Skeletal muscle satellite cell (primary cell): ENCODE measurements around the gene GPR18. TPM values are rescaled to one million over a fixed set of nuclear protein-coding genes. Genes with fewer than 3 reads are reported as not detected.

Source experiments
- H3K27me3 ChIP-seq: 2 replicates; pipeline ENCODE4 v1.7.0; 2013; ENCODE audit warnings: low read length; ENCODE audit not compliant: control insufficient read depth, insufficient read depth
- H3K36me3 ChIP-seq: 2 replicates; pipeline ENCODE4 v1.7.0; 2013; ENCODE audit warnings: mild to moderate bottlenecking, control low read depth, low read length; ENCODE audit not compliant: insufficient read depth
- H3K4me1 ChIP-seq: 2 replicates; pipeline ENCODE4 v1.7.0; 2013; ENCODE audit warnings: low read length; ENCODE audit not compliant: control insufficient read depth, insufficient read depth
- H3K4me2 ChIP-seq: 2 replicates; pipeline ENCODE4 v1.7.0; 2013; ENCODE audit warnings: mild to moderate bottlenecking, low read length
- H3K4me3 ChIP-seq: 2 replicates; pipeline ENCODE4 v1.7.0; 2013; ENCODE audit warnings: low read length
- H3K9ac ChIP-seq: 2 replicates; pipeline ENCODE4 v1.7.0; 2013; ENCODE audit warnings: mild to moderate bottlenecking, low read depth, low read length, moderate library complexity
- H3K9me3 ChIP-seq: replicated peaks from 2 replicates; pipeline ENCODE4 v1.7.0; 2013; ENCODE audit warnings: mild to moderate bottlenecking, control low read depth, low read length
- total RNA-seq: library from RNA; depleted of rRNA; stranded (reverse); fragments of >200 nt; gene quantifications from 2 replicates; pipeline ENCODE4 v1.2.3, GENCODE V29; 2012; rRNA removed

GPR18 gene
- total RNA-seq, result not detected in 2 replicates

DNA sequence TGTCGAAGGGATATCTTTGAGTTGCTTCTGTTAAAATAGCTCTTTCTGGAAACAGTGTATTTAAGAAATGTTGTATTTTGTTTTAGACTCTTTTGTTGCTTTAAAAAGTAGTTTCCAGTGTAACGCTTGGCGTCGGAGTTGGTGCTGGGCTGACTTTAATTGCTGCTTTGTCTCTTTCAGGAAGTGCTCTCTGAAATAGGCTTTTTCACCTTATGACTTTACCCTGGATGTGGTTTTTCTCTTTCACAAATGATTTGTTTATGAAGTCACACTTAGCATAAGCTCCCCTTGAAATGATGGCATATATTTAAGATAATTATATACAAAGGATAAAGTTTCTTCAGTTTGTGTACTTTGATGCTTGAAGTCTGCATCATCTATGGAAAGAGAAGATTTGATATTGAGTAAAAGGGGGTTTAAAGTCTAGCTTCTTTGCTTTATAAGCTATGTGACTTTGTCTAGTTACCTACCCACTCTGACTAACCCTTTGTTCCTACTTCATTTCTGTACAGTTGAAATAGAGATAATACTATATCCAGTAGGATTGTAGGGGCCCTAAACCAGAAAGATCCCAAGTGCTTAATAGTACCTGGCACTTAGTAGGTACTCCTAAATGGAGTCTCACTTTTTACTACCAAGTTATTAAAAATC lies at the start of gene GPR18:
GPR18 (minus strand) TSS at position 170 of the 651 bp plus-strand sequence. CDS start 2,507 bp downstream, outside the sequence.
- Histone ChIP-seq H3K4me3 (no peak within 1 kb of the TSS), H3K4me2 (no peak within 1 kb of the TSS), H3K4me1 (no peaks in the 10 kb centered on the region), H3K36me3 (peaks cover 21% of the 10 kb centered on the region), H3K27me3 (no peaks in the 10 kb centered on the region), H3K9me3 (no peaks in the 10 kb centered on the region), H3K9ac (no peak within 1 kb of the TSS)

DNA sequence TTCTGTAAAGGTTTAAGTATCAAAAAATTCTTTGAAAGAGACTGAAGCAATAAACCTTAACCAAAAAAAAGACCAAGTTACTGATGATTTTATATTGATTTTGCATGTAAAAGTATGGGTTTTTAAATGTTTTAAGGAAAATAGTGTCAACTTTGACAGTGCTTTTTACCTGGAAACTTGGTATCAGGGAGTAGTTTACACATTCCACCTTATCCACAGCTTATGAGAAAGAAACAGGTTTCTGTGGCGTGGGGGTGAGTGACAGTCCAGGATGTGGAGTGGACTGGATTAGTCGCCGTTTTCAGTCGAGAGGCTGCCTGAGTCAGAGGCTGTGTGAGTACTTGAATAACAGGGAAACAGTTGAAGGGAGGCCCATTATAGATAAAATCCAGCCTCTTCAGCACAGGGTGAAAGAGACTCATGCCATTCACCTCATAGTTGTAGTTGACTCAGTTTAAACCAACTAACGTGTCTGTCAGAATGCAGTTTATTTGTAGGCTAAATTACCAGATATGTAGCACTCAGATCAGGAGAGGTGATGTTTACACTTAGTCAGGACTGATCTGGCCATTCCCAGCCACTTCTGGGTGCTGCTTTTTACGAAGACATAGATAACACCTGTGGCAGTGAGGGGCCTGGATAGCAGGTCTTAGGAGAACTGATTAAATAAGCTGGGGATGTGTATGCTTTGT lies 49.6 kb upstream of the GPR18 start:
- H3K27me3 ChIP-seq, result no peaks in the 10 kb centered on the region
- H3K4me3 ChIP-seq, result no peak overlapping the region
- H3K36me3 ChIP-seq, result no peaks in the 10 kb centered on the region
- peaks cover 57% of the 10 kb centered on the region for H3K4me1 ChIP-seq
- H3K4me2 ChIP-seq, result peak overlapping the region; percentile 62
- H3K9me3 ChIP-seq, result no peaks in the 10 kb centered on the region
- H3K9ac ChIP-seq, result peak overlapping the region; percentile 60

- peaks cover 52% of the 10 kb centered on the region for H3K4me1 ChIP-seq
- peak within 1 kb of the TSS; percentile 60 for H3K9ac ChIP-seq
- H3K4me3 ChIP-seq, result no peak within 1 kb of the TSS
- H3K4me2 ChIP-seq, result peak within 1 kb of the TSS; percentile 62
- no peaks in the 10 kb centered on the region for H3K27me3 ChIP-seq
- no peaks in the 10 kb centered on the region for H3K36me3 ChIP-seq
- no peaks in the 10 kb centered on the region for H3K9me3 ChIP-seq
Measured at GRCh38 chr13:99307247-99307646, 49.1 kb upstream of the GPR18 start, which contains the start of gene GPR183. Gene GPR183, minus strand, starts transcription at chr13:99307399. Its CDS starts 11,254 bp downstream, at chr13:99296145.

DNA sequence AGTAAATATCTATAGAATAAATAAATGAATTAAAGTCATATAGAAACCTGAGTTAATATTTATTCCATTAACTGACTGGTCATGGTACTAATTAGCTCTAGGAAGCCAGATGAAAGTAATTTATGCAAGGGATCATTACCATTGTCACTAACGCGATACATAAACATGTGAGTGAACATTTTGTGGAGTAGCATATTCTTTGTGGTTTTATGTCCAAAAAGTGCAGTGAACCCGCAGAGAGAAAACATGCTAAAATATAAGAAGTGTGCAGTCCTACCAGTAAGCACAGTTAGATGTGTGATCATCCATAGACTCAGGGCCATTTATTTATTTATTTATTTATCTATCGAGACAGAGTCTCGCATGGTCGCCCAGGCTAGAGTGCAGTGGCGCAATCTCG lies 47.4 kb upstream of the GPR18 start:
- H3K4me3 ChIP-seq, result no peak overlapping the region
- no peaks in the 10 kb centered on the region for H3K9me3 ChIP-seq
- H3K9ac ChIP-seq, result no peak overlapping the region
- peaks cover 35% of the 10 kb centered on the region for H3K4me1 ChIP-seq
- no peaks in the 10 kb centered on the region for H3K36me3 ChIP-seq
- H3K27me3 ChIP-seq, result no peaks in the 10 kb centered on the region
- H3K4me2 ChIP-seq, result no peak overlapping the region

- Histone ChIP-seq H3K4me1 (peaks cover 33% of the 10 kb centered on the region), H3K9ac (no peak overlapping the region), H3K4me3 (no peak overlapping the region), H3K36me3 (no peaks in the 10 kb centered on the region), H3K27me3 (no peaks in the 10 kb centered on the region), H3K9me3 (no peaks in the 10 kb centered on the region), H3K4me2 (no peak overlapping the region)
Measured at GRCh38 chr13:99305158-99305557, 47.0 kb upstream of the GPR18 start.

DNA sequence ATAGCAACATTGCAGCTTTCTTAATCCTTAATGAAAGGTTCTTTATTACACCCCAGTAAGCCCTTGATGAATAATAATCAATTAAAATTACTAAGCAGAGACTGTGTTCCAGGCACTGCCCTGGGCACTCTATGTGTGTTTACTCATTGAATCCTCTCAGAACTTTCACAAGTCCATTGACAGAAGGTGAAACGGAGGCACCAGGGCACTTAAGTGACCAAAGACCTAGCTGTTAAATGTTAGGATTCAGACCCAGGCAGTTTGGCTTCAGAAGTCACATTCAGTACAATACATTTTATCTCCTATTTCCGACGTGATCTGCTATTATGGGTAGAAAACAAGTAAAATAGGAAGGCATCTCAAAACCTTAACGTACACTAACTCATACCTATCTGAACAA lies 46.4 kb upstream of the GPR18 start:
- Histone ChIP-seq H3K9me3 (no peaks in the 10 kb centered on the region), H3K36me3 (no peaks in the 10 kb centered on the region), H3K4me1 (peaks cover 27% of the 10 kb centered on the region), H3K27me3 (no peaks in the 10 kb centered on the region), H3K4me3 (no peak overlapping the region), H3K4me2 (no peak overlapping the region), H3K9ac (no peak overlapping the region)

DNA sequence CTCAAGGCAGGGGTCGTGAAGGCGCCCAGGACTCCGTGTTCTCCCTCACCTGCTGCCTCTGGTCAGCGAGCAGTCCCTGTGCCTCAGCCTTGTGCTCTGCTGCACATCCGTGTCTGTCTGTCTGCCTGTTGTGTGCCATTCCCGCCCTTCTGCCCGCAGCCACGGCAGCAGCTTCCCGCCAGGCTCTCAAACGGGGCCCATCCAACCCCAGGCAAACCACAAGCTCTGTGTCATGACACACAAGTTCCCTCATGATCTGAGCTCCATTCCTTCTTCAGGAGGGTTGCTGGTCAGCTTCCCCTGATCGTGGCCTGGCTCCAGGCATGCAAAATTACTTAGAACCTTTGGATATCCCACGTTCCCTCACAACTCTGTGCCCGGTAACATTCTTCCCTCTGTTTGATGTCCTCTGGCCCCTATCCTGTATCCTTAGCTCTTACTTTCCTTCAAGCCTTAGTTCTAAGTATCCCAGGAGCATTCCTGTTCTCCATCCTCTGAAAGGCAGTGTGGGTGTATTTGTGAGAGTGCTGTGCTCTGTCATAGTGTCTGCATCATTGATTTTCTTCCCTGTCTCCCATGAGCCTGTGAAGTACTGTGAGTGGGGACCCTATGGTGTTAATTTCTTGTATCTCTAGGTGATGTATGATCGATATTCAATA lies 45.8 kb upstream of the GPR18 start:
- Histone ChIP-seq H3K27me3 (no peaks in the 10 kb centered on the region), H3K4me3 (no peak overlapping the region), H3K4me2 (no peak overlapping the region), H3K4me1 (peaks cover 22% of the 10 kb centered on the region), H3K9me3 (no peaks in the 10 kb centered on the region), H3K9ac (no peak overlapping the region), H3K36me3 (no peaks in the 10 kb centered on the region)

DNA sequence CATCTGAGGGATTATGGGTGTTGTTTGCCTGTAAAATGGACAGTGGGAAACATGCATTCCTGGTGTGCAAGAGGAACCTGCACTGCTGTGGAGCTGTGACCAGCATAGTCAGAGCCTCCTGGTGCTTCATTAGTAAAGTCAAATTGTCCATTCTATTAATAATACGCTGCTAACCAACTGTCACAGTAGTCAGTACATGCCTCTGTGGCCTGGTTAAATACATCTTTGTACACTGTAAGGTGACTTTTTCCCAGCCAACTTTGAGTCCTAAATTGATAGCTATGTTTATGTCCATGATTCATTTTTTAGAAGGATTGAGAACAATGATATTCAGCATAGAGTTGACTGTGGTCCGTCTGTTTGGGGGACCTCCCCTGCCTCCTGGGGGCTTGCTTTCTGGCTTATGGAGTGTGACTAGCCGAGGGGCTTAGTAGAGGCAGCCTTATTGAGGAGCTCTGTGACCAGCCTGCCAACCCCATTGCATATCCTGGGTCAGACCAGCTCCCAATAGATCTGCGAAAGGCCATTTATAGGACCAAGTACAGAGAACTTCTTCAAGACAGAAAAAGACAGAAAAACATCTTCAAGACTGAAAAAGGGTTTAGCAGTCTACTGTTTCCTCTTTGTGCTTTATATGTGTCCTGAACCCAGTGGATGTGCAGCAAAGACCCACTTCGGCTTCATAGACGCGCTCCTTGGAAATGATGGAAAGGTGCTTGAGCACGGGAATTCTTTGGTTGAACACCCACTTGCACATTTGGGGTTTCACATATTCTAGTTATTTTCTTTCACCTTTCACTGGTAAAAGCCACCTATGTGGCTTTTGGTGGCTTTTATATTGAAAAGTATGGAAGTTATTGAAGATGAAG lies 44.7 kb upstream of the GPR18 start:
- no peak overlapping the region for H3K9ac ChIP-seq
- no peaks in the 10 kb centered on the region for H3K27me3 ChIP-seq
- peaks cover 11% of the 10 kb centered on the region for H3K4me1 ChIP-seq
- no peaks in the 10 kb centered on the region for H3K36me3 ChIP-seq
- H3K4me3 ChIP-seq, result no peak overlapping the region
- no peak overlapping the region for H3K4me2 ChIP-seq
- H3K9me3 ChIP-seq, result no peaks in the 10 kb centered on the region

GRCh38 chr13:99301913-99302636 lies 43.9 kb upstream of the GPR18 start:
- H3K36me3 ChIP-seq, result no peaks in the 10 kb centered on the region
- no peak overlapping the region for H3K4me3 ChIP-seq
- peaks cover 6% of the 10 kb centered on the region for H3K4me1 ChIP-seq
- H3K9me3 ChIP-seq, result no peaks in the 10 kb centered on the region
- H3K4me2 ChIP-seq, result no peak overlapping the region
- no peaks in the 10 kb centered on the region for H3K27me3 ChIP-seq
- H3K9ac ChIP-seq, result no peak overlapping the region

GRCh38 chr13:99301056-99301838 lies 43.1 kb upstream of the GPR18 start:
- Histone ChIP-seq H3K4me3 (no peak overlapping the region), H3K27me3 (no peaks in the 10 kb centered on the region)

More at GRCh38 chr13:99301056-99301838, 43.1 kb upstream of the GPR18 start:
- no peak overlapping the region for H3K9ac ChIP-seq
- peaks cover 9% of the 10 kb centered on the region for H3K4me1 ChIP-seq
- H3K4me2 ChIP-seq, result no peak overlapping the region
- no peaks in the 10 kb centered on the region for H3K36me3 ChIP-seq
- H3K9me3 ChIP-seq, result no peaks in the 10 kb centered on the region
